Kidney glomerular epithelial cell (primary cell): ENCODE data around the gene SDC4.
A peak's percentile ranks its signal among the peaks of the same experiment; 100 is the strongest.
"Not testable (repeated sequence)": the region's sequence is repeated elsewhere in the genome, so short reads cannot be mapped to it uniquely, and the experiment has no call there.

Experiments used
- DNase-seq: peaks from one replicate; lab custom pipeline; 2025; lab: John Stamatoyannopoulos, UW

Gene SDC4

GRCh38 chr20:45363611-45364492, 15.6 kb upstream of the SDC4 start:
- DNase-seq: no peak

GRCh38 chr20:45362804-45363610, 14.8 kb upstream of the SDC4 start, which contains the start of gene SYS1:
TSS of gene SYS1 (plus strand) at chr20:45363156. CDS start at chr20:45363532, 376 bp downstream.
- DNase-seq: peak; percentile 97

- no peak for DNase-seq
Observed at GRCh38 chr20:45361793-45362192, 13.6 kb upstream of the SDC4 start.

- peak; percentile 38 for DNase-seq
Observed at GRCh38 chr20:45359406-45360148, 11.4 kb upstream of the SDC4 start.

- DNase-seq: no peak
Observed at GRCh38 chr20:45359069-45359405, 10.8 kb upstream of the SDC4 start.

- peak; percentile 76 for DNase-seq
Observed at GRCh38 chr20:45358282-45359068, 10.3 kb upstream of the SDC4 start.

- peak; percentile 55 for DNase-seq
Observed at GRCh38 chr20:45355209-45356084, 7.2 kb upstream of the SDC4 start.

GRCh38 chr20:45354423-45355208, 6.4 kb upstream of the SDC4 start:
- DNase-seq: no peak

- DNase-seq: no peak
Observed at GRCh38 chr20:45353746-45354145, 5.5 kb upstream of the SDC4 start.

GRCh38 chr20:45352729-45353128, 4.5 kb upstream of the SDC4 start:
- no peak for DNase-seq

GRCh38 chr20:45350795-45351194, 2.6 kb upstream of the SDC4 start:
- not testable (repeated sequence) for DNase-seq

GRCh38 chr20:45350217-45350616, 2.0 kb upstream of the SDC4 start:
- no peak for DNase-seq

- DNase-seq: no peak
Observed at GRCh38 chr20:45347297-45347935, 808 bp downstream of the SDC4 start.

GRCh38 chr20:45346851-45347250, 1.4 kb downstream of the SDC4 start:
- no peak for DNase-seq

GRCh38 chr20:45346291-45346718, 1.9 kb downstream of the SDC4 start:
- no peak for DNase-seq

- DNase-seq: no peak
Observed at GRCh38 chr20:45345104-45345936, 2.9 kb downstream of the SDC4 start.

GRCh38 chr20:45344168-45344860, 3.9 kb downstream of the SDC4 start:
- peak; percentile 89 for DNase-seq
